ENCODE data around the gene LMO1. TPM values are rescaled to one million over a fixed set of nuclear protein-coding genes. Genes with fewer than 3 reads are reported as not detected.

The LMO1 gene
- total RNA-seq (under 1 TPM in 1 of 4 donors, not detected in 3; 0.51 TPM), polyA plus RNA-seq (0.34 TPM)
- long read RNA-seq, donor 1, partial matches to known transcripts = 0 of 2 reads
- long read RNA-seq, donor 1, other reads (novel, unspliced or antisense) = 2 of 2 reads
- long read RNA-seq, donor 2 = 0 reads
- long read RNA-seq, donor 3, partial matches to known transcripts = 0 of 1 reads
- long read RNA-seq, donor 3, other reads (novel, unspliced or antisense) = 0 of 1 reads
- long read RNA-seq, donor 4 = 0 reads

- peak; percentile 84 to 92 (median 90) for DNase-seq
- no peak within 1 kb of the TSS for H3K27ac ChIP-seq (ENCODE audit: low read length)
- 3% methylated on average over 22 of the region's 22 CpGs for WGBS
- intact Hi-C loops (cut with DNase I) = loop anchor here in 2 of 4 donors (5.0 kb wide), 1 partner anchor 37 kb away; no protein-coding TSS in a partner anchor
- peak; percentile 71 to 84 for ATAC-seq
- no peaks in the 10 kb centered on the region for H3K27me3 ChIP-seq (ENCODE audit: control insufficient read depth, insufficient read depth)
- peak within 1 kb of the TSS; percentile 66 for H3K4me3 ChIP-seq (ENCODE audit: low read length)
- H3K9me3 ChIP-seq (ENCODE audit: control insufficient read depth, low read length) = no peaks in the 10 kb centered on the region
- H3K4me1 ChIP-seq (ENCODE audit: control insufficient read depth, insufficient read depth, low read length) = no peaks in the 10 kb centered on the region
These were observed at the start of gene LMO1 for GRCh38 chr11:8263769-8264410. LMO1 (minus strand) TSS chr11:8263878; CDS start chr11:8263362, 516 bp downstream.

- Histone ChIP-seq H3K27ac (ENCODE audit: low read length) (no peak overlapping the region), H3K4me1 (ENCODE audit: control insufficient read depth, insufficient read depth, low read length) (no peaks in the 10 kb centered on the region), H3K9me3 (ENCODE audit: control insufficient read depth, low read length) (no peaks in the 10 kb centered on the region), H3K27me3 (ENCODE audit: control insufficient read depth, insufficient read depth) (no peaks in the 10 kb centered on the region), H3K4me3 (ENCODE audit: low read length) (no peak overlapping the region)
- intact Hi-C loops (cut with DNase I) = no loop called here
- DNase-seq (no peak), ATAC-seq (no peak)
- WGBS = 84% methylated on average over 10 of the region's 10 CpGs
These were observed 49.3 kb upstream of the LMO1 start for GRCh38 chr11:8312986-8313385.

GRCh38 chr11:8311366-8311765 is 47.7 kb upstream of the LMO1 start:
- no peaks in the 10 kb centered on the region for H3K27me3 ChIP-seq (ENCODE audit: control insufficient read depth, insufficient read depth)
- 69% methylated on average over 10 of the region's 10 CpGs for WGBS
- no peak overlapping the region for H3K4me3 ChIP-seq (ENCODE audit: low read length)
- H3K9me3 ChIP-seq (ENCODE audit: control insufficient read depth, low read length) = no peaks in the 10 kb centered on the region
- intact Hi-C loops (cut with DNase I) = no loop called here
- ATAC-seq (no peak), DNase-seq (no peak)
- H3K27ac ChIP-seq (ENCODE audit: low read length) = no peak overlapping the region
- no peaks in the 10 kb centered on the region for H3K4me1 ChIP-seq (ENCODE audit: control insufficient read depth, insufficient read depth, low read length)

GRCh38 chr11:8310743-8311298 is 47.1 kb upstream of the LMO1 start:
- Histone ChIP-seq H3K27me3 (ENCODE audit: control insufficient read depth, insufficient read depth) (no peaks in the 10 kb centered on the region), H3K27ac (ENCODE audit: low read length) (no peak overlapping the region), H3K4me3 (ENCODE audit: low read length) (no peak overlapping the region), H3K4me1 (ENCODE audit: control insufficient read depth, insufficient read depth, low read length) (no peaks in the 10 kb centered on the region), H3K9me3 (ENCODE audit: control insufficient read depth, low read length) (no peaks in the 10 kb centered on the region)
- intact Hi-C loops (cut with DNase I) = no loop called here
- 82% methylated on average over 11 of the region's 11 CpGs for WGBS
- no peak for DNase-seq
- ATAC-seq = no peak

- no peak overlapping the region for H3K27ac ChIP-seq (ENCODE audit: low read length)
- no peaks in the 10 kb centered on the region for H3K9me3 ChIP-seq (ENCODE audit: control insufficient read depth, low read length)
- 35% methylated on average over 3 of the region's 3 CpGs for WGBS
- no peak overlapping the region for H3K4me3 ChIP-seq (ENCODE audit: low read length)
- no peaks in the 10 kb centered on the region for H3K4me1 ChIP-seq (ENCODE audit: control insufficient read depth, insufficient read depth, low read length)
- no peak for DNase-seq
- H3K27me3 ChIP-seq (ENCODE audit: control insufficient read depth, insufficient read depth) = no peaks in the 10 kb centered on the region
- intact Hi-C loops (cut with DNase I) = no loop called here
- ATAC-seq = no peak
These were observed 46.2 kb upstream of the LMO1 start for GRCh38 chr11:8309862-8310261.

- H3K9me3 ChIP-seq (ENCODE audit: control insufficient read depth, low read length) = no peaks in the 10 kb centered on the region
- no peaks in the 10 kb centered on the region for H3K4me1 ChIP-seq (ENCODE audit: control insufficient read depth, insufficient read depth, low read length)
- no peak overlapping the region for H3K27ac ChIP-seq (ENCODE audit: low read length)
- intact Hi-C loops (cut with DNase I) = no loop called here
- no peaks in the 10 kb centered on the region for H3K27me3 ChIP-seq (ENCODE audit: control insufficient read depth, insufficient read depth)
- H3K4me3 ChIP-seq (ENCODE audit: low read length) = no peak overlapping the region
- DNase-seq (no peak), ATAC-seq (no peak)
- WGBS = 79% methylated on average over 9 of the region's 9 CpGs
These were observed 45.6 kb upstream of the LMO1 start for GRCh38 chr11:8309311-8309710.

GRCh38 chr11:8307601-8308000 is 43.9 kb upstream of the LMO1 start:
- DNase-seq (no peak), ATAC-seq (no peak)
- H3K4me3 ChIP-seq (ENCODE audit: low read length) = no peak overlapping the region
- intact Hi-C loops (cut with DNase I) = no loop called here
- 92% methylated on average over 8 of the region's 8 CpGs for WGBS
- H3K9me3 ChIP-seq (ENCODE audit: control insufficient read depth, low read length) = no peaks in the 10 kb centered on the region
- H3K4me1 ChIP-seq (ENCODE audit: control insufficient read depth, insufficient read depth, low read length) = no peaks in the 10 kb centered on the region
- H3K27me3 ChIP-seq (ENCODE audit: control insufficient read depth, insufficient read depth) = no peaks in the 10 kb centered on the region
- no peak overlapping the region for H3K27ac ChIP-seq (ENCODE audit: low read length)

- Histone ChIP-seq H3K9me3 (ENCODE audit: control insufficient read depth, low read length) (no peaks in the 10 kb centered on the region), H3K4me3 (ENCODE audit: low read length) (no peak overlapping the region), H3K4me1 (ENCODE audit: control insufficient read depth, insufficient read depth, low read length) (no peaks in the 10 kb centered on the region), H3K27ac (ENCODE audit: low read length) (no peak overlapping the region), H3K27me3 (ENCODE audit: control insufficient read depth, insufficient read depth) (no peaks in the 10 kb centered on the region)
- DNase-seq (no peak), ATAC-seq (no peak)
- intact Hi-C loops (cut with DNase I) = no loop called here
- WGBS = 88% methylated on average over 2 of the region's 2 CpGs
These were observed 37.9 kb upstream of the LMO1 start for GRCh38 chr11:8301622-8302021.

GRCh38 chr11:8298801-8299786 is 35.4 kb upstream of the LMO1 start:
- no peak for ATAC-seq

GRCh38 chr11:8297781-8298440 is 34.2 kb upstream of the LMO1 start:
- H3K9me3 ChIP-seq (ENCODE audit: control insufficient read depth, low read length) = no peaks in the 10 kb centered on the region
- ATAC-seq (no peak), DNase-seq (no peak)
- H3K27me3 ChIP-seq (ENCODE audit: control insufficient read depth, insufficient read depth) = no peaks in the 10 kb centered on the region
- H3K27ac ChIP-seq (ENCODE audit: low read length) = no peak overlapping the region
- no peaks in the 10 kb centered on the region for H3K4me1 ChIP-seq (ENCODE audit: control insufficient read depth, insufficient read depth, low read length)
- WGBS = 95% methylated on average over 5 of the region's 5 CpGs
- H3K4me3 ChIP-seq (ENCODE audit: low read length) = no peak overlapping the region
- intact Hi-C loops (cut with DNase I) = no loop called here

More at GRCh38 chr11:8298801-8299786, 35.4 kb upstream of the LMO1 start:
- no peak for DNase-seq
- no peaks in the 10 kb centered on the region for H3K9me3 ChIP-seq (ENCODE audit: control insufficient read depth, low read length)
- H3K27ac ChIP-seq (ENCODE audit: low read length) = no peak overlapping the region
- intact Hi-C loops (cut with DNase I) = no loop called here
- no peaks in the 10 kb centered on the region for H3K4me1 ChIP-seq (ENCODE audit: control insufficient read depth, insufficient read depth, low read length)
- no peak overlapping the region for H3K4me3 ChIP-seq (ENCODE audit: low read length)
- 81% methylated on average over 13 of the region's 13 CpGs for WGBS
- H3K27me3 ChIP-seq (ENCODE audit: control insufficient read depth, insufficient read depth) = no peaks in the 10 kb centered on the region
